Nephron (organoid): Measurements from ENCODE around the gene ARHGAP4.

Experiments
- H3K27ac Mint-ChIP-seq, 3 experiments: 2 replicates each; pipeline ENCODE4 v1.8.0; 2020; ENCODE audit warnings: mixed read lengths in 3 of 3, mild to moderate bottlenecking in 2 of 3, moderate library complexity in 1 of 3
- H3K27me3 Mint-ChIP-seq: 2 replicates; pipeline ENCODE4 v1.8.0; 2021; ENCODE audit warnings: low read depth, mild to moderate bottlenecking, moderate library complexity, mixed read lengths
- H3K36me3 Mint-ChIP-seq: 2 replicates; pipeline ENCODE4 v1.8.0; 2020; ENCODE audit warnings: low read depth, mixed read lengths
- H3K4me1 Mint-ChIP-seq: 2 replicates; pipeline ENCODE4 v1.8.0; 2020; ENCODE audit warnings: mixed read lengths
- H3K4me3 Mint-ChIP-seq, 3 experiments: 2 replicates each; pipeline ENCODE4 v1.8.0; 2020; ENCODE audit warnings: mild to moderate bottlenecking in 3 of 3, mixed read lengths in 3 of 3, moderate library complexity in 2 of 3
- H3K9me3 Mint-ChIP-seq: 2 replicates; pipeline ENCODE4 v1.8.0; 2020; ENCODE audit warnings: mixed read lengths
- TF ChIP-seq, protein P1 (sequence below), 3 experiments: fragments of 200-600 bp; sonication (generic); IDR thresholded peaks; one replicate each; pipeline ENCODE4 v1.5.0; 2021; ENCODE audit warnings: antibody characterized with exemption in 3 of 3; ENCODE audit not compliant: unreplicated experiment in 3 of 3

ARHGAP4 gene

DNA sequence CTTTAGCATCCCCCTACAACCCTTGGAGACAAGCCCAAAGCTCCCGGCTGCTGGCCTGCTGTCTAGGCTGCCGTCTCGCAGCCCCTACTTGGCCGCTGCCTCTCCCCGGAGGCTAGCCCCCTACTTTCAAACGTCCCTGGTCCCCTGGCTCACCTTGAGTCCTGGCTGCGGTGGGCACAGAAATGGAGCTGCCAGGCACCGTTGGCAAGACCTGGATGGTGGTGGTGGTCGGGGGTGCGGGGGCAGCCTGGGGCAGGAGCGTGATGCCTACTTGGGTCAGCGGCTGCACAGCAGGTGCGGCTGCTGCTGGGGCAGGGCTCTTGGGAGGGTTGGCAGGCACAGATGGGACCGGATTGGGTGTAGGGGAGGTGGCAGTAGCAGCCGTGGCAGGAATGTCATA is 33.6 kb upstream of the ARHGAP4 start:
- H3K27me3 Mint-ChIP-seq, result no peaks in the 10 kb centered on the region
- H3K36me3 Mint-ChIP-seq, result peaks cover 53% of the 10 kb centered on the region
- no peak overlapping the region for H3K4me3 Mint-ChIP-seq
- H3K27ac Mint-ChIP-seq, result no peak overlapping the region
- no peaks in the 10 kb centered on the region for H3K9me3 Mint-ChIP-seq
- H3K4me1 Mint-ChIP-seq, result no peaks in the 10 kb centered on the region
- TF ChIP-seq, protein P1, sequence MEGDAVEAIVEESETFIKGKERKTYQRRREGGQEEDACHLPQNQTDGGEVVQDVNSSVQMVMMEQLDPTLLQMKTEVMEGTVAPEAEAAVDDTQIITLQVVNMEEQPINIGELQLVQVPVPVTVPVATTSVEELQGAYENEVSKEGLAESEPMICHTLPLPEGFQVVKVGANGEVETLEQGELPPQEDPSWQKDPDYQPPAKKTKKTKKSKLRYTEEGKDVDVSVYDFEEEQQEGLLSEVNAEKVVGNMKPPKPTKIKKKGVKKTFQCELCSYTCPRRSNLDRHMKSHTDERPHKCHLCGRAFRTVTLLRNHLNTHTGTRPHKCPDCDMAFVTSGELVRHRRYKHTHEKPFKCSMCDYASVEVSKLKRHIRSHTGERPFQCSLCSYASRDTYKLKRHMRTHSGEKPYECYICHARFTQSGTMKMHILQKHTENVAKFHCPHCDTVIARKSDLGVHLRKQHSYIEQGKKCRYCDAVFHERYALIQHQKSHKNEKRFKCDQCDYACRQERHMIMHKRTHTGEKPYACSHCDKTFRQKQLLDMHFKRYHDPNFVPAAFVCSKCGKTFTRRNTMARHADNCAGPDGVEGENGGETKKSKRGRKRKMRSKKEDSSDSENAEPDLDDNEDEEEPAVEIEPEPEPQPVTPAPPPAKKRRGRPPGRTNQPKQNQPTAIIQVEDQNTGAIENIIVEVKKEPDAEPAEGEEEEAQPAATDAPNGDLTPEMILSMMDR (IDR thresholded peaks at IDR 0.05; ENCODE audit: unreplicated experiment in 3 of 3), result no peak

GRCh38 chrX:153958605-153959004 is 32.5 kb upstream of the ARHGAP4 start:
- TF ChIP-seq, protein P1 (IDR thresholded peaks at IDR 0.05; ENCODE audit: unreplicated experiment in 3 of 3), result no peak
- H3K4me1 Mint-ChIP-seq, result no peaks in the 10 kb centered on the region

GRCh38 chrX:153957224-153957623 is 31.2 kb upstream of the ARHGAP4 start:
- TF ChIP-seq, protein P1 (IDR thresholded peaks at IDR 0.05; ENCODE audit: unreplicated experiment in 3 of 3), result no peak
- H3K4me1 Mint-ChIP-seq, result peaks cover 4% of the 10 kb centered on the region
- H3K4me3 Mint-ChIP-seq, result no peak overlapping the region
- H3K9me3 Mint-ChIP-seq, result no peaks in the 10 kb centered on the region
- H3K27me3 Mint-ChIP-seq, result no peaks in the 10 kb centered on the region
- peaks cover 58% of the 10 kb centered on the region for H3K36me3 Mint-ChIP-seq
- no peak overlapping the region for H3K27ac Mint-ChIP-seq

More at GRCh38 chrX:153958605-153959004, 32.5 kb upstream of the ARHGAP4 start:
- no peak overlapping the region for H3K4me3 Mint-ChIP-seq
- peaks cover 56% of the 10 kb centered on the region for H3K36me3 Mint-ChIP-seq
- no peaks in the 10 kb centered on the region for H3K27me3 Mint-ChIP-seq
- H3K27ac Mint-ChIP-seq, result no peak overlapping the region
- H3K9me3 Mint-ChIP-seq, result no peaks in the 10 kb centered on the region

DNA sequence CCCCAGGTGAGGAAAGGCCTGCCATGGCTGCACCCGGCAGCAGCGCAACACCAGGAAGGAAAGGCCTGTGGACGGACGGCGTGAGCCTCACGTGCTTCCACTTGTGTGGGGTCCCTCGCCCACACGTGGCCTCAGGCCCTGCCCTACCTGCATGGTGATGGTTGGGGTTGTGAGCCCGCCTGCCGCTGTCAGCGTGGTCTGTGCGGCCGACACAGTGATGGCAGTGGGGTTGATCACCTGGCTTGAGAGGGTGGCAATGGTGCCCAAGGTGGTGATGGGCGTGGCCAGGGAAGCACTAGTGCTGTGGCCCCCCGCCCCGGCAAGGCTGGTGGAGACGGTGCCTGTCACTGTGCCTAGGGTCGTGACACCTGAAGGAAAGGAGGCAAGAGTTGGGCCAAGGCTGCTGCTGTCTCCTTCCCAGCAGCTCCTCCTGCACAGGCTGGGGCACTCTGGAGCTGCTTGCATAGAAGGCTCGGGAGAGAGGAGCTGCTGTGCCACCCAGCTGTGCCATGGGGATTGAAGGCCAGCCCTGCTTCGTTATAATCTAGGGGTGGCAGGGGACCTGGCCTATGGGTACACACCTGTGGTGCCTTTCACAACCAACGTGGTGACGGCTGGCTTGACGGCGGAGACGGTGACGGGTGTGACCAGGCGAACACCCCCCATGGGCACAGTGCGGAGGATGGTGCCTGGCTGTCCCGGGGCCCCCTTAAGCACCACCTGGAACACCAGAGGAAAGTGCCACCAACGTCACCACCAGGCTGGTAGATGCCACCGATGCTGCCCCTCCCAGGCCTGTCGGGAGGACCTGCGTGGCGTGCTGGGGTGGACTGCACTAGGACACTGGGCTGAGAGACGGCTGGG is 30.2 kb upstream of the ARHGAP4 start:
- H3K4me3 Mint-ChIP-seq, result no peak overlapping the region
- peaks cover 4% of the 10 kb centered on the region for H3K4me1 Mint-ChIP-seq
- TF ChIP-seq, protein P1 (IDR thresholded peaks at IDR 0.05; ENCODE audit: unreplicated experiment in 3 of 3), result no peak
- peaks cover 54% of the 10 kb centered on the region for H3K36me3 Mint-ChIP-seq
- no peak overlapping the region for H3K27ac Mint-ChIP-seq
- no peaks in the 10 kb centered on the region for H3K27me3 Mint-ChIP-seq
- no peaks in the 10 kb centered on the region for H3K9me3 Mint-ChIP-seq

GRCh38 chrX:153955228-153955732 is 29.2 kb upstream of the ARHGAP4 start:
- no peak overlapping the region for H3K4me3 Mint-ChIP-seq
- H3K36me3 Mint-ChIP-seq, result peaks cover 54% of the 10 kb centered on the region
- peaks cover 9% of the 10 kb centered on the region for H3K4me1 Mint-ChIP-seq
- TF ChIP-seq, protein P1 (IDR thresholded peaks at IDR 0.05; ENCODE audit: unreplicated experiment in 3 of 3), result no peak
- no peak overlapping the region for H3K27ac Mint-ChIP-seq
- no peaks in the 10 kb centered on the region for H3K9me3 Mint-ChIP-seq
- H3K27me3 Mint-ChIP-seq, result no peaks in the 10 kb centered on the region
